Cardiac fibroblast (primary cell): Measurements from ENCODE around the gene TEX47.

Experiments used
- DNase-seq, 2 donors: peaks; one replicate each; pipeline versions ENCODE4 v3.0.0 to v3.0.0-alpha.2; 2010; ENCODE audit warnings: low read depth in 2 of 2
- H3K4me3 ChIP-seq, 2 donors: replicated peaks in 1 of 2; 1 replicate in 1 of 2; 2 replicates in 1 of 2; pipeline ENCODE4 v1.5.1; 2011; ENCODE audit warnings: low read depth in 2 of 2, low read length in 2 of 2, mild to moderate bottlenecking in 2 of 2, moderate library complexity in 1 of 2
- TF ChIP-seq, protein P1 (sequence below): IDR thresholded peaks from one replicate; pipeline ENCODE4 v1.5.1; 2011; ENCODE audit warnings: low read depth, mild to moderate bottlenecking, low read length, inconsistent platforms

Gene TEX47

DNA sequence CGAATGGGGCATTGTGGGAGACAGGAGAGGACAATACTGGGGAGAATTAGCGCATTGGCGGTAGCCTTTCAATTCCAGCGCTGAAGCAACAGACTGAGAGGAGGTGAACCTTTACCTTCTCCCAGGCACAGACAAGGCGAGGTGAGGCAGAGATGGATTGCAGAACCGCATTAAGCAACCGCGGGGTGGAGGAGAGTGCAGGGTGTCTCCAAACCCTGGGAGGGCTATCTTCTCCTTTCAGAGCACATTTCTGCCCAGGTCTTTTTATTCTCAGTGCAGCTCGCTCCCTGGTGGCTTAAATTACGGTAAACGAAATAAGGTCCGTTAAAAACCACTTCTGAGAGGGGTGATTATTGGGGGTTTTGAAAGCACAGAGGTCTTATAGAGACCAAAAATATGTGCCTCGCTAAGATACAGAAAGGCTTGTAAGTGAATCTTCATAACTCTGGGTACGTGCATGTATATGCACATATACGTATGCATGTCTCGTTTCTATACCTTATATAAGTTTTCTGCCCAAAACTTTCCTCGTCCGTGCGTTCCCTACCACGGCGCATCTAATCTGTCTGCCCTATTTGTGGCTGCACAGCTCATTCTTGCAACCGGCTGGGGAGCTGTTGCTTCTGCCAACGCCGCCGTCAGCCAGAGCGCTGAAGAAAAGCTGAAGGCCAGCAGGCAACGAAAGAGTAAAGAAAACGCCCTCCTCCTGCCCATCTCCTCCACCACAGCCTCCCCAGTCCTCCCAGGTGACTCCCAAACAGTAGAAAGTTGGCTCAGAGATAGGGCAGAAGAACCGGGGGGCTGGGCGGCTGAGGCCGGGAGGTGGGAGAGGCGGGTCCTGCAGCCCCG, 36.9 kb downstream of the TEX47 start:
- no peak overlapping the region for H3K4me3 ChIP-seq
- TF ChIP-seq, protein P1, sequence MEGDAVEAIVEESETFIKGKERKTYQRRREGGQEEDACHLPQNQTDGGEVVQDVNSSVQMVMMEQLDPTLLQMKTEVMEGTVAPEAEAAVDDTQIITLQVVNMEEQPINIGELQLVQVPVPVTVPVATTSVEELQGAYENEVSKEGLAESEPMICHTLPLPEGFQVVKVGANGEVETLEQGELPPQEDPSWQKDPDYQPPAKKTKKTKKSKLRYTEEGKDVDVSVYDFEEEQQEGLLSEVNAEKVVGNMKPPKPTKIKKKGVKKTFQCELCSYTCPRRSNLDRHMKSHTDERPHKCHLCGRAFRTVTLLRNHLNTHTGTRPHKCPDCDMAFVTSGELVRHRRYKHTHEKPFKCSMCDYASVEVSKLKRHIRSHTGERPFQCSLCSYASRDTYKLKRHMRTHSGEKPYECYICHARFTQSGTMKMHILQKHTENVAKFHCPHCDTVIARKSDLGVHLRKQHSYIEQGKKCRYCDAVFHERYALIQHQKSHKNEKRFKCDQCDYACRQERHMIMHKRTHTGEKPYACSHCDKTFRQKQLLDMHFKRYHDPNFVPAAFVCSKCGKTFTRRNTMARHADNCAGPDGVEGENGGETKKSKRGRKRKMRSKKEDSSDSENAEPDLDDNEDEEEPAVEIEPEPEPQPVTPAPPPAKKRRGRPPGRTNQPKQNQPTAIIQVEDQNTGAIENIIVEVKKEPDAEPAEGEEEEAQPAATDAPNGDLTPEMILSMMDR, result no peak
- peak in 1 of 2 donors; percentile 14 for DNase-seq

DNA sequence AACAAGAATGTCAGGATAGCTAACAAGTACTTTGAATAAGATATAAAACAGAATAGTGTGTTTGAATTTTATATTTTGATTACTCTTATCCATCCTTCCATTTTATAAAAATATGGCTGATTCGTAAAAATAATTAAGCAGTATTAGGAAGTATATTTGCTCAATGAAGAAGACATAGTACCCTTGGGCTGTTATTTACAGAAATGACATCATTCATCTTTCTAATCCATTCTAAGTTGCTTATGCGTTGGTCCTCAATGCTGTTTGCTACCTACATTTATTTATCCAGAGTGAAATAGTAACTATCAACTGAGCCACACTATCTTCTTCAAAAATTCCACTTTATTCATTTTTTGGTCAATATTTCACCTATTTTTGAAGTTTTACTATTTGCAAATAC, 38.2 kb downstream of the TEX47 start:
- TF ChIP-seq, protein P1, result no peak
- no peak for DNase-seq
- no peak overlapping the region for H3K4me3 ChIP-seq

DNA sequence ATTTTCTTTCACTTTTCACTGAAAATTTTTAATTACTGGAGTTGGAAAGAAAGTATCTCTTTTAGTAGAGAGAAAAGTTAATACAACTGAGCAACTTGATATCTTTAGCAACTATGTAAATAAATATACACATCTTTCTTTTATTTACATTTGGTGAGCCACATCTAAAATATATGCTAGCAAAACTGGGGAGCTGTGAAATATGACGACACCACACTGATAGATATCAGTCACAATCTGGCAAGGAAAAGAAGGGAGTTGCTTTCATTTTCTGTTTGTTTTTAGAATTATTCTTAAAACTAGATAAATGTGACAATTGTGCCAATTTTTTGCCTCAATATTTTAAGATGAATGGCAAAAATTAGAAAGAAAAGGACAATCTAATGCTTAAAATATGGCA, 38.7 kb downstream of the TEX47 start:
- no peak overlapping the region for H3K4me3 ChIP-seq
- DNase-seq, result no peak
- TF ChIP-seq, protein P1, result no peak

DNA sequence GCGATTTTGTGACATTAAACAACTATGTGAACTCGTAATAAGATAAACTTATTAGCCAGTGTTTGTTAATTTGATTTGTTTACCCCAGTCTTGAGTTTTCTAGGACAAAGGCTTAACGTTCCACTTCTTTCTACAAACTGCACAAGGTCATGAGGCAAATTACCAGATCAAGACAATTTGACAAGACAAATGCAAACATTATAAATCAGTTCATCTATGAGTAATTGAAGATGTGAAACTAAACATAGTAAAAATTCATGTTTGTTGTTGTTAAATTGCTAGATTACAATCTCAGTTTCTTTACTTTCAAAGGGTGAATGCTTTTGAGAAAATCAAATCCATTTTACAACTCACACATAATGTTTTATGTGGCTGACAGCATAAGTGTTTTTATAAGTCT, 49.4 kb downstream of the TEX47 start:
- DNase-seq, result no peak
- H3K4me3 ChIP-seq, result no peak overlapping the region
- TF ChIP-seq, protein P1, result no peak
